LNCaP clone FGC (cell line): ENCODE results near the gene SMYD1.

Experiments used
- DNase-seq: peaks from one replicate; pipeline ENCODE4 v3.0.0-alpha.2; 2011; ENCODE audit warnings: low read depth
- H3K4me3 ChIP-seq: 2 replicates; pipeline ENCODE4 v1.5.1; 2011; ENCODE audit warnings: mild to moderate bottlenecking, low read depth, low read length, control low read depth
- CTCF ChIP-seq: IDR thresholded peaks from 2 replicates; pipeline ENCODE4 v1.5.1; 2012; ENCODE audit warnings: mild to moderate bottlenecking; ENCODE audit not compliant: control insufficient read depth, insufficient read depth; ENCODE audit errors: extremely low read depth

The SMYD1 gene

GRCh38 chr2:88125344-88125923 is 57.8 kb downstream of the SMYD1 start:
- no peak for TF ChIP-seq CTCF
- no peak overlapping the region for H3K4me3 ChIP-seq
- no peak for DNase-seq

- H3K4me3 ChIP-seq = no peak overlapping the region
- TF ChIP-seq CTCF = no peak
- no peak for DNase-seq
Observed at GRCh38 chr2:88125924-88126771, 58.5 kb downstream of the SMYD1 start.

- TF ChIP-seq CTCF = no peak
- no peak overlapping the region for H3K4me3 ChIP-seq
- no peak for DNase-seq
Observed at GRCh38 chr2:88126772-88127637, 59.4 kb downstream of the SMYD1 start.

GRCh38 chr2:88127638-88127887 is 59.9 kb downstream of the SMYD1 start:
- TF ChIP-seq CTCF = no peak
- DNase-seq = no peak
- H3K4me3 ChIP-seq = no peak overlapping the region

GRCh38 chr2:88127888-88128653 is 60.4 kb downstream of the SMYD1 start, which contains the start of gene FABP1:
Gene FABP1 (minus strand): TSS chr2:88128062. CDS start chr2:88128017, 45 bp downstream.
- H3K4me3 ChIP-seq = no peak within 1 kb of the TSS
- no peak for DNase-seq
- TF ChIP-seq CTCF = no peak

GRCh38 chr2:88128654-88129312 is 61.2 kb downstream of the SMYD1 start:
- TF ChIP-seq CTCF = no peak
- no peak for DNase-seq
- no peak overlapping the region for H3K4me3 ChIP-seq
